OCI-LY1 (cell line): ENCODE measurements around the gene ABCF1.

Source experiments
- H2AFZ ChIP-seq: fragments of 200-600 bp; sonication (generic), shearing (Covaris generic); 2 replicates; pipeline ENCODE4 v1.6.0; 2014; ENCODE audit warnings: antibody characterized with exemption, mild to moderate bottlenecking, low read length
- H3F3A ChIP-seq: fragments of 200-600 bp; sonication (generic), shearing (Covaris generic); 2 replicates; pipeline ENCODE4 v1.6.0; 2014; ENCODE audit warnings: mild to moderate bottlenecking, antibody characterized with exemption, low read length, moderate library complexity; ENCODE audit not compliant: insufficient read depth
- H3K27ac ChIP-seq: fragments of 200-600 bp; sonication (generic); 2 replicates; pipeline ENCODE4 v1.5.1; 2014; ENCODE audit warnings: low read length, mixed run types, mild to moderate bottlenecking, low read depth; ENCODE audit not compliant: poor library complexity, severe bottlenecking
- H3K27me3 ChIP-seq: fragments of 200-600 bp; sonication (generic); 2 replicates; pipeline ENCODE4 v1.6.0; 2014; ENCODE audit warnings: antibody characterized with exemption, mild to moderate bottlenecking, low read length, moderate library complexity; ENCODE audit not compliant: insufficient read depth
- H3K36me3 ChIP-seq: fragments of 200-600 bp; sonication (generic); 2 replicates; pipeline ENCODE4 v1.6.1; 2014; ENCODE audit warnings: mild to moderate bottlenecking, antibody characterized with exemption, low read length, moderate library complexity, mixed read lengths; ENCODE audit not compliant: insufficient read depth
- H3K4me1 ChIP-seq: fragments of 200-600 bp; sonication (generic); 2 replicates; pipeline ENCODE4 v1.5.1; 2014; ENCODE audit warnings: mild to moderate bottlenecking, low read length, moderate library complexity; ENCODE audit not compliant: insufficient read depth, severe bottlenecking
- H3K4me2 ChIP-seq: fragments of 200-600 bp; sonication (generic), shearing (Covaris generic); 2 replicates; pipeline ENCODE4 v1.6.1; 2014; ENCODE audit warnings: low read length
- H3K4me3 ChIP-seq: fragments of 200-600 bp; sonication (generic); 2 replicates; pipeline ENCODE4 v1.5.1; 2014; ENCODE audit warnings: low read length, low read depth, mild to moderate bottlenecking, mixed read lengths; ENCODE audit not compliant: poor library complexity, severe bottlenecking
- H3K79me2 ChIP-seq: fragments of 200-600 bp; shearing (Covaris generic); 2 replicates; pipeline ENCODE4 v1.6.1; 2016; ENCODE audit warnings: mixed run types, low read length, mixed read lengths; ENCODE audit not compliant: insufficient read depth
- H3K9ac ChIP-seq: fragments of 200-600 bp; sonication (generic), shearing (Covaris generic); 2 replicates; pipeline ENCODE4 v1.6.1; 2014; ENCODE audit warnings: mild to moderate bottlenecking, low read length, mixed read lengths
- H3K9me2 ChIP-seq: fragments of 200-600 bp; sonication (generic), shearing (Covaris generic); 2 replicates; pipeline ENCODE4 v1.6.1; 2014; ENCODE audit warnings: low read depth, mild to moderate bottlenecking, low read length, mixed read lengths
- H3K9me3 ChIP-seq: fragments of 200-600 bp; shearing (Covaris generic); 2 replicates; pipeline ENCODE4 v1.6.1; 2014; ENCODE audit warnings: low read length, mixed read lengths
- H4K20me1 ChIP-seq: fragments of 200-600 bp; sonication (generic), shearing (Covaris generic); 2 replicates; pipeline ENCODE4 v1.6.0; 2016; ENCODE audit warnings: mild to moderate bottlenecking, low read length; ENCODE audit not compliant: insufficient read depth
- EZH2 ChIP-seq: fragments of 200-600 bp; sonication (generic), shearing (Covaris generic); IDR thresholded peaks from 2 replicates; pipeline ENCODE4 v1.8.0; 2017; ENCODE audit warnings: borderline replicate concordance, mixed run types, mild to moderate bottlenecking, antibody characterized with exemption, low read length, moderate library complexity, mixed read lengths
- TF ChIP-seq, protein P1 (sequence below): fragments of 200-600 bp; sonication (generic), shearing (Covaris generic); IDR thresholded peaks from 2 replicates; pipeline ENCODE4 v1.5.1; 2017; ENCODE audit warnings: mild to moderate bottlenecking, antibody characterized with exemption, low read length, moderate library complexity, mixed read lengths

Gene ABCF1

GRCh38 chr6:30541515-30542403 lies 29.5 kb upstream of the ABCF1 start:
- no peak for TF ChIP-seq EZH2
- TF ChIP-seq, protein P1, sequence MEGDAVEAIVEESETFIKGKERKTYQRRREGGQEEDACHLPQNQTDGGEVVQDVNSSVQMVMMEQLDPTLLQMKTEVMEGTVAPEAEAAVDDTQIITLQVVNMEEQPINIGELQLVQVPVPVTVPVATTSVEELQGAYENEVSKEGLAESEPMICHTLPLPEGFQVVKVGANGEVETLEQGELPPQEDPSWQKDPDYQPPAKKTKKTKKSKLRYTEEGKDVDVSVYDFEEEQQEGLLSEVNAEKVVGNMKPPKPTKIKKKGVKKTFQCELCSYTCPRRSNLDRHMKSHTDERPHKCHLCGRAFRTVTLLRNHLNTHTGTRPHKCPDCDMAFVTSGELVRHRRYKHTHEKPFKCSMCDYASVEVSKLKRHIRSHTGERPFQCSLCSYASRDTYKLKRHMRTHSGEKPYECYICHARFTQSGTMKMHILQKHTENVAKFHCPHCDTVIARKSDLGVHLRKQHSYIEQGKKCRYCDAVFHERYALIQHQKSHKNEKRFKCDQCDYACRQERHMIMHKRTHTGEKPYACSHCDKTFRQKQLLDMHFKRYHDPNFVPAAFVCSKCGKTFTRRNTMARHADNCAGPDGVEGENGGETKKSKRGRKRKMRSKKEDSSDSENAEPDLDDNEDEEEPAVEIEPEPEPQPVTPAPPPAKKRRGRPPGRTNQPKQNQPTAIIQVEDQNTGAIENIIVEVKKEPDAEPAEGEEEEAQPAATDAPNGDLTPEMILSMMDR, result peak; percentile 98
- Histone ChIP-seq H2AFZ (no peak overlapping the region), H4K20me1 (no peaks in the 10 kb centered on the region), H3K79me2 (no peaks in the 10 kb centered on the region), H3K27me3 (no peaks in the 10 kb centered on the region), H3K9ac (peak overlapping the region; percentile 21; the same call in 1 of the 2 replicates), H3K4me2 (peak overlapping the region; percentile 81), H3K4me3 (peak overlapping the region; percentile 54), H3F3A (0 out of 2 replicates have a peak, but pooled peaks cover 3% of the 10 kb centered on the region), H3K9me3 (no peaks in the 10 kb centered on the region), H3K4me1 (peaks cover 12% of the 10 kb centered on the region), H3K36me3 (peaks cover 18% of the 10 kb centered on the region; the same call in 1 of the 2 replicates), H3K27ac (peak overlapping the region; percentile 65), H3K9me2 (no peaks in the 10 kb centered on the region)

- TF ChIP-seq EZH2, result no peak
- TF ChIP-seq, protein P1, result no peak
- peaks cover 12% of the 10 kb centered on the region for H3K4me1 ChIP-seq
- H3K36me3 ChIP-seq, result peaks cover 24% of the 10 kb centered on the region; the same call in 1 of the 2 replicates
- no peaks in the 10 kb centered on the region for H3K9me2 ChIP-seq
- no peaks in the 10 kb centered on the region for H3K27me3 ChIP-seq
- peak overlapping the region; percentile 65 for H3K27ac ChIP-seq
- H4K20me1 ChIP-seq, result no peaks in the 10 kb centered on the region
- peak overlapping the region; percentile 81 for H3K4me2 ChIP-seq
- no peaks in the 10 kb centered on the region for H3K9me3 ChIP-seq
- no peak overlapping the region for H2AFZ ChIP-seq
- 0 out of 2 replicates have a peak, but pooled peaks cover 3% of the 10 kb centered on the region for H3F3A ChIP-seq
- H3K4me3 ChIP-seq, result peak overlapping the region; percentile 54
- H3K79me2 ChIP-seq, result no peaks in the 10 kb centered on the region
- peak overlapping the region; percentile 21; the same call in 1 of the 2 replicates for H3K9ac ChIP-seq
Observed at GRCh38 chr6:30542404-30542725, 28.9 kb upstream of the ABCF1 start.

GRCh38 chr6:30542915-30543314 lies 28.3 kb upstream of the ABCF1 start:
- no peak for TF ChIP-seq EZH2
- TF ChIP-seq, protein P1, result peak; percentile 21; the same call in 1 of the 2 replicates
- Histone ChIP-seq H3K79me2 (no peaks in the 10 kb centered on the region), H2AFZ (no peak overlapping the region), H3K27ac (peak overlapping the region; percentile 65), H3K36me3 (peaks cover 28% of the 10 kb centered on the region; the same call in 1 of the 2 replicates), H3K9me2 (no peaks in the 10 kb centered on the region), H3K4me2 (peak overlapping the region; percentile 81; the same call in 1 of the 2 replicates), H3K4me3 (no peak overlapping the region), H3K9me3 (no peaks in the 10 kb centered on the region), H3K9ac (no peak overlapping the region), H4K20me1 (no peaks in the 10 kb centered on the region), H3K27me3 (no peaks in the 10 kb centered on the region), H3F3A (0 out of 2 replicates have a peak, but pooled peaks cover 3% of the 10 kb centered on the region), H3K4me1 (peaks cover 12% of the 10 kb centered on the region)
